Nephron progenitor cell (in vitro differentiated cells): Measurements from ENCODE around the gene BFSP1.

Source experiments
- DNase-seq: peaks from one replicate; pipeline ENCODE4 v3.0.0; 2021
- H3K27ac Mint-ChIP-seq: 2 replicates; pipeline ENCODE4 v1.8.0; 2021; ENCODE audit warnings: mild to moderate bottlenecking, moderate library complexity, mixed read lengths
- H3K27me3 Mint-ChIP-seq: 2 replicates; pipeline ENCODE4 v1.8.0; 2021; ENCODE audit warnings: mild to moderate bottlenecking, low read depth, mixed read lengths; ENCODE audit not compliant: poor library complexity
- H3K36me3 Mint-ChIP-seq: 2 replicates; pipeline ENCODE4 v1.8.0; 2021; ENCODE audit warnings: low read depth, mixed read lengths
- H3K4me1 Mint-ChIP-seq: 2 replicates; pipeline ENCODE4 v1.8.0; 2021; ENCODE audit warnings: mixed read lengths
- H3K4me3 Mint-ChIP-seq: 2 replicates; pipeline ENCODE4 v1.8.0; 2021; ENCODE audit warnings: mild to moderate bottlenecking, moderate library complexity, mixed read lengths
- H3K9me3 Mint-ChIP-seq: 2 replicates; pipeline ENCODE4 v1.8.0; 2021; ENCODE audit warnings: mild to moderate bottlenecking, moderate library complexity, mixed read lengths
- TF ChIP-seq, protein P1 (sequence below): fragments of 200-600 bp; sonication (generic); IDR thresholded peaks from 2 replicates; pipeline ENCODE4 v1.5.0; 2021; ENCODE audit warnings: antibody characterized with exemption

The BFSP1 gene

DNA sequence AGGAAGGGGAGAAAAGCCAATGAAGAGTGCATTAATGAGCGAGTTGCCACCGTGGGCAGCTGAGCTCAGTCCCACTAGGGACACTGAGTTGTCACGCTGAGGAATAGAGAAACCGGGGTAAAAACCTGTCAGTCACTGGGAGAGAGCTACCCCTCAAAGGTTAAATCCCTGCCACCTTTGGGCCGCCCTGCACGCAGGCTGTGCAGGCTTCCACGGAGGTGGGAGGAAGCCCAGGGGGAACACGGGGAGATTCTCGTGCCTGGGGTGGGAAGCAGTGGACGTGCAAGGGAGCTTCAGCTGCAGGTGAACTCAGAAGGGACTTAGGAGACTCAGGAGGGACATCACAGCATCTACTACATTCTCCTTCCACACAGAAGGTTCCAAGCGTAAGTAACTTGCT is 50.5 kb downstream of the BFSP1 start:
- peaks cover 6% of the 10 kb centered on the region for H3K27me3 Mint-ChIP-seq
- TF ChIP-seq, protein P1, sequence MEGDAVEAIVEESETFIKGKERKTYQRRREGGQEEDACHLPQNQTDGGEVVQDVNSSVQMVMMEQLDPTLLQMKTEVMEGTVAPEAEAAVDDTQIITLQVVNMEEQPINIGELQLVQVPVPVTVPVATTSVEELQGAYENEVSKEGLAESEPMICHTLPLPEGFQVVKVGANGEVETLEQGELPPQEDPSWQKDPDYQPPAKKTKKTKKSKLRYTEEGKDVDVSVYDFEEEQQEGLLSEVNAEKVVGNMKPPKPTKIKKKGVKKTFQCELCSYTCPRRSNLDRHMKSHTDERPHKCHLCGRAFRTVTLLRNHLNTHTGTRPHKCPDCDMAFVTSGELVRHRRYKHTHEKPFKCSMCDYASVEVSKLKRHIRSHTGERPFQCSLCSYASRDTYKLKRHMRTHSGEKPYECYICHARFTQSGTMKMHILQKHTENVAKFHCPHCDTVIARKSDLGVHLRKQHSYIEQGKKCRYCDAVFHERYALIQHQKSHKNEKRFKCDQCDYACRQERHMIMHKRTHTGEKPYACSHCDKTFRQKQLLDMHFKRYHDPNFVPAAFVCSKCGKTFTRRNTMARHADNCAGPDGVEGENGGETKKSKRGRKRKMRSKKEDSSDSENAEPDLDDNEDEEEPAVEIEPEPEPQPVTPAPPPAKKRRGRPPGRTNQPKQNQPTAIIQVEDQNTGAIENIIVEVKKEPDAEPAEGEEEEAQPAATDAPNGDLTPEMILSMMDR, result no peak
- DNase-seq, result no peak
- H3K27ac Mint-ChIP-seq, result no peak overlapping the region
- no peak overlapping the region for H3K4me3 Mint-ChIP-seq
- no peaks in the 10 kb centered on the region for H3K36me3 Mint-ChIP-seq
- no peaks in the 10 kb centered on the region for H3K9me3 Mint-ChIP-seq
- no peaks in the 10 kb centered on the region for H3K4me1 Mint-ChIP-seq

DNA sequence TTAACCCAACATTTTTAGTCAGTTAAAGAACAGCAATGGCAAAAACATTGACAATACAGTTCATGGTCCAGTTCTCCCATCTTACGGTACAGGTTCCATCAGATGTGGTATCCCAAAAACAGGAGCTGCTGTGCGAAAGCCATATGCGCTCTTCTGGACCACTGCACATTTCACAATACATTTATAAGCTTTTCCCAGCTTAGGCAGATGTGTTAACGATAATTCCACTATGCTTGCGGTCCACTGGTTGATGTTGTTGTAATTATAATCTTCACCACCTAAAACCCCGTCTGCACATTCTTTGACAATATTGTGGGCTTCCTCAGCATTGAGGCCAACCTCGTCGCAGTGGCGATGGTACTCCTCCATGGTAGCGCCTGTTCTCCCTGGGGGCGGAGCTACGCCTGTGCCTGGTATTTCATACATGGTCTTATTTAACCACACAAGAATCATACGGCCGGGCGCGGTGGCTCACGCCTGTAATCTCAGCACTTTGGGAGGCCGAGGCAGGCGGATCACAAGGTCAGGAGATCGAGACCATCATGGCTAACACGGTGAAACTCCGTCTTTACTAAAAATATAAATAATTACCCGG is 52.0 kb downstream of the BFSP1 start:
- Mint-ChIP-seq H3K9me3 (no peaks in the 10 kb centered on the region), H3K36me3 (no peaks in the 10 kb centered on the region), H3K27ac (no peak overlapping the region), H3K27me3 (peaks cover 6% of the 10 kb centered on the region), H3K4me1 (no peaks in the 10 kb centered on the region), H3K4me3 (no peak overlapping the region)
- DNase-seq, result no peak
- TF ChIP-seq, protein P1, result no peak

DNA sequence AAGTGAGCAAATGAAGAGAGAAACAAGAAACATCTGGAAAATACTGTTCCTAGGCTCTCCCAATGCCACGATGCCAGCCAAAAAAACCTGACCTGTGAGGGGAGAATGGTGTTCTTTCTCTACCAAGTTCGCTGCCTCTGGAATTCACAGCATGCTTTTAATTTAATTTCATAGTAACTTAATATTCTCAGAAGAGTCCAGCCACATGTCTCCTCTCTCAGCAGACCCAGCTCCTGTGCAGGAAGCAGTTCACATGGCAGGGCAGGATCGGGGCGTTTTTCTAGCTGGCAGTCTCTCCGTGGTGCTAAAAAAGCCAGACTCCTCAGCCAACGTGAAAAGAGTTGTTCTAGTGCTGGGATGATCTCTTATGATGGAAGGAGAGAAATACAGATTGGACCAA is 57.5 kb downstream of the BFSP1 start:
- no peak overlapping the region for H3K4me3 Mint-ChIP-seq
- no peak overlapping the region for H3K27ac Mint-ChIP-seq
- TF ChIP-seq, protein P1, result no peak
- H3K27me3 Mint-ChIP-seq, result peaks cover 4% of the 10 kb centered on the region
- no peaks in the 10 kb centered on the region for H3K36me3 Mint-ChIP-seq
- H3K4me1 Mint-ChIP-seq, result peaks cover 8% of the 10 kb centered on the region
- no peaks in the 10 kb centered on the region for H3K9me3 Mint-ChIP-seq
- DNase-seq, result no peak

DNA sequence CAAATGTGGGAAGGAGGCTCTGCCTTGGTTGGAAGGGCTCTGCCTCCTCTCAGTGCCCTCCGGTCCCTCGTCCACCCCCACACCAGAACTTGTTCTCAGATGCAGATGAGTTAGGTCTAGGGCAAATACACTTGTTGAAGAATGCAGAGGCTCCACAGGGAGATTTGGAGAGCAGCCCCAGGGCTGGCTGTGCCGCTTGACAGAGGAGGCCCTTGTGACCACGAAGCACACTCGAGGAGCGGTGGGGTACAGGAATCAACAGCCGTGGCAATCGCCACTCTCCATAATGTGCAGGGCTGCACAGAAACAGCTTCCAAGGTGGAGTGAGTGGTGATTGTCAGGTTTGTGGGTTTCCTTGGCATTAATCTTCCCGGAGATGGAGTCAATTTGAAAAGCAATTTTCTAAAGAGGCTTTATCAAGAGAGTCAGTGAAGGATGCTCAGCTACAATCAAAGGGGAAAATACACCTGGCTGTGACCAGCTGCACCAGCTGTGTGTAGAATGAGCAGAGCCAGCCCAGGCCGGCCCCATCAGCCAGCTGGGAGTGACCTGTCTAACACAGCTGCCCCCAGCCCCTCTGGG is 59.5 kb downstream of the BFSP1 start:
- H3K9me3 Mint-ChIP-seq, result no peaks in the 10 kb centered on the region

DNA sequence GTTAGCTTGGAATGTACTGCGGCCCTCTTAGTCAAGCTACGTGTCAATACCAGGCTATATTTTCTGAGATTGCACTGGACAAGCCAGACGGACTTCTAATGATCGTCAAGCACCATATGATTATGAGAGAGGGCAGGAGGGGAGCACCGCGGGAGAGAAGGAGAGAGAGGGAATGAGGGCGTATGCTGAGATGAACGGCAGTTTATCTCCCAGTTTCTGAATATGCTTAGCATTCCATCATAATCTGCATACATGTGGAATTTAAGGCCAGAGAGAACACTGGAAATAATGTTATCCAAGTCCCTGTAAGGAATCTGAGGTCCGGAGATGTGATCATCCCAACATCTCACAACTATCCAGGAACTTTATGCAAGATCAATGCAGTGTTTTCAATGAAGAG is 60.2 kb downstream of the BFSP1 start:
- H3K36me3 Mint-ChIP-seq, result no peaks in the 10 kb centered on the region
- TF ChIP-seq, protein P1, result no peak
- no peaks in the 10 kb centered on the region for H3K9me3 Mint-ChIP-seq
- no peak for DNase-seq
- peaks cover 8% of the 10 kb centered on the region for H3K4me1 Mint-ChIP-seq
- H3K4me3 Mint-ChIP-seq, result no peak overlapping the region
- H3K27ac Mint-ChIP-seq, result no peak overlapping the region
- H3K27me3 Mint-ChIP-seq, result peaks cover 4% of the 10 kb centered on the region

More for the DNA sequence above, 59.5 kb downstream of the BFSP1 start:
- Mint-ChIP-seq H3K27ac (no peak overlapping the region), H3K27me3 (peaks cover 4% of the 10 kb centered on the region), H3K4me3 (no peak overlapping the region), H3K36me3 (no peaks in the 10 kb centered on the region), H3K4me1 (peaks cover 8% of the 10 kb centered on the region)
- TF ChIP-seq, protein P1, result no peak
- no peak for DNase-seq

DNA sequence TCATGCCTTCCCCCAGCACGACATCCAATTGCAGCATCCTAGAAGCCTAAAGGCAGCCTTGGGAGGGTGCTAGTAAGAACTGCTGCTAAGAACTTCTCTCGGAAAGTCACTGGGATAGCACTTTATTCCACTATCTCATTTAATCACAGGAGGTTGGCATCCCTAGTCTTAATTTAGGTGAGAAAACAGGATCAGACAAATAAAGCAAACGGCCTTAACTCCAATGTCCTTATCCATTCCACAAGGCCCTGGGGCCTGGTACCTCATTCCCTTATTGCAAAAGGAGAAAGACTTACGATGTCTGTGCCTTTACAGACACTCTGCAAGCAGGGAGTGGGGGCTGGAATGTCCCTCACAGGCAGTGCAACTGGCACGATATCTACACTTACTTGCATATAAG is 60.7 kb downstream of the BFSP1 start:
- Mint-ChIP-seq H3K4me1 (peaks cover 8% of the 10 kb centered on the region), H3K9me3 (no peaks in the 10 kb centered on the region), H3K36me3 (no peaks in the 10 kb centered on the region), H3K27ac (no peak overlapping the region), H3K27me3 (peaks cover 6% of the 10 kb centered on the region), H3K4me3 (no peak overlapping the region)
- no peak for DNase-seq
- TF ChIP-seq, protein P1, result no peak
